Transverse colon (tissue), 4 donors: Measurements from ENCODE around the gene PPP1R7. TPM values are rescaled to one million over a fixed set of nuclear protein-coding genes. Genes with fewer than 3 reads are reported as not detected.

Experiments
- DNase-seq: peaks from one replicate; pipeline ENCODE4 v3.0.0-alpha.2; 2019
- H3K27ac ChIP-seq, 4 donors: fragments of 200-600 bp; sonication (generic); 2 replicates each; pipeline ENCODE4 v1.5.1; 2016 to 2018; ENCODE audit warnings: inconsistent platforms in 4 of 4
- H3K27me3 ChIP-seq: fragments of 200-600 bp; sonication (generic); 2 replicates; pipeline ENCODE4 v1.5.1; 2017; ENCODE audit warnings: inconsistent platforms
- H3K36me3 ChIP-seq, 4 donors: fragments of 200-600 bp; sonication (generic); 2 replicates each; pipeline ENCODE4 v1.5.1; 2017 to 2019; ENCODE audit warnings: inconsistent platforms in 4 of 4
- H3K4me1 ChIP-seq, 4 donors: fragments of 200-600 bp; sonication (generic); 2 replicates each; pipeline ENCODE4 v1.5.1; 2017 to 2020; ENCODE audit warnings: inconsistent platforms in 4 of 4
- H3K4me3 ChIP-seq, 4 donors: fragments of 200-600 bp; sonication (generic); 1 replicate in 1 of 4; 2 replicates in 3 of 4; pipeline versions ENCODE4 v1.5.1 to v1.6.1; 2017 to 2019; ENCODE audit warnings: inconsistent platforms in 4 of 4
- H3K9me3 ChIP-seq, 2 donors: fragments of 200-600 bp; sonication (generic); 2 replicates each; pipeline ENCODE4 v1.5.1; 2017 to 2019; ENCODE audit warnings: inconsistent platforms in 2 of 2
- EP300 ChIP-seq: sonication (generic); formaldehyde crosslinking; IDR thresholded peaks from one replicate; pipeline ENCODE4 v1.6.1; 2017; ENCODE audit warnings: antibody characterized with exemption, low read depth
- POLR2A ChIP-seq: fragments of 450-650 bp; IDR thresholded peaks from one replicate; pipeline ENCODE4 v1.6.1; 2016; ENCODE audit warnings: antibody characterized with exemption, mild to moderate bottlenecking, moderate library complexity
- POLR2AphosphoS5 ChIP-seq, 3 donors: sonication (generic); formaldehyde crosslinking; IDR thresholded peaks; one replicate each; pipeline ENCODE4 v1.6.1; 2016; ENCODE audit warnings: antibody characterized with exemption in 3 of 3
- WGBS, 2 donors: methylation state at CpG; one replicate each; pipeline ENCODE4 v1.1.5; 2018; ENCODE audit warnings: low coverage in 1 of 2; 5-methylcytosine and 5-hydroxymethylcytosine counted together
- in situ Hi-C, 4 donors: fragments of 200-750 bp; cut with MboI; loops; one replicate each; pipeline versions ENCODE4 v1.15.0 to v1.15.1; 2017; ENCODE audit warnings: low sequenced_read_pairs in 3 of 4, low pct_ligation_motif_present in 1 of 4, low pct_unique_long_range_greater_than_20kb in 1 of 4
- intact Hi-C: fragments of 100-400 bp; cut with DNase I; formaldehyde crosslinking; loops from one replicate; pipeline ENCODE4 v1.15.1; 2023; ENCODE audit warnings: low total_unique reads
- total RNA-seq, 4 donors: library from RNA; depleted of rRNA; stranded (reverse); fragments of >200 nt; gene quantifications; one replicate each; pipeline ENCODE4 v1.1.0, GENCODE V29; 2016
- TF ChIP-seq, protein P1 (sequence below), 5 experiments: fragments of 200-600 bp in 3 of 5; fragments of 450-650 bp in 2 of 5; sonication (generic) in 3 of 5; IDR thresholded peaks; 1 replicate in 2 of 5; 2 replicates in 3 of 5; pipeline ENCODE4 v1.5.1; 2016 to 2017; ENCODE audit warnings: antibody characterized with exemption in 5 of 5, inconsistent platforms in 3 of 5, mild to moderate bottlenecking in 2 of 5, moderate library complexity in 1 of 5

PPP1R7 gene
- total RNA-seq, 4 donors from 2014 or later, result 10.8 to 84.2 (median 46.5) TPM

DNA sequence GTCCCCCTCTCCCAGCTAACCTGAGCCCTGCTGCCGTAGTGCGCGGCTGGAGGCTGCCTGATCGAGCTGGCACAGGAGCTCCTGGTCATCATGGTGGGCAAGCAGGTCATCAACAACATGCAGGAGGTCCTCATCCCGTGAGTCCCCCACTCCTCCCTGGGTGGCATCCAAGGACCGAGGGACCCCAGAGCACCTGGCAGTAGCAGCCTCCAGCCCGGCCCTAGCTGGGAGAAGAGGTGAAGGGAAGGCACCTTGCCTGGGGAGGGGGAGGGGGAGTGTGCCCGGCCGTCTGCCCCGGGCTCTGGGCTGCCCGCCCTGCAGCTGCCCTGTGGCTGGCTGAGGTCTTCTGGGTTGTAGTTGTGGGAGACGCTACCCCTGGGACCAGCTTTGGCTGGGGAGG lies 64.5 kb downstream of the PPP1R7 start:
- whole genome bisulfite sequencing, 2 donors, result 82% methylated on average over 12 of the region's 12 CpGs; no CpG with 5 or more reads in 1 of the 2 donors
- no peak overlapping the region for H3K27ac ChIP-seq
- no peaks in the 10 kb centered on the region for H3K9me3 ChIP-seq
- DNase-seq, result no peak
- peaks cover 7 to 18% (median 11%) of the 10 kb centered on the region in 4 donors for H3K4me1 ChIP-seq
- H3K36me3 ChIP-seq, result no peaks in the 10 kb centered on the region
- no peak overlapping the region for H3K4me3 ChIP-seq
- TF ChIP-seq POLR2AphosphoS5 (IDR thresholded peaks at IDR 0.05) (no peak), POLR2A (no peak), EP300 (no peak)
- TF ChIP-seq, protein P1, sequence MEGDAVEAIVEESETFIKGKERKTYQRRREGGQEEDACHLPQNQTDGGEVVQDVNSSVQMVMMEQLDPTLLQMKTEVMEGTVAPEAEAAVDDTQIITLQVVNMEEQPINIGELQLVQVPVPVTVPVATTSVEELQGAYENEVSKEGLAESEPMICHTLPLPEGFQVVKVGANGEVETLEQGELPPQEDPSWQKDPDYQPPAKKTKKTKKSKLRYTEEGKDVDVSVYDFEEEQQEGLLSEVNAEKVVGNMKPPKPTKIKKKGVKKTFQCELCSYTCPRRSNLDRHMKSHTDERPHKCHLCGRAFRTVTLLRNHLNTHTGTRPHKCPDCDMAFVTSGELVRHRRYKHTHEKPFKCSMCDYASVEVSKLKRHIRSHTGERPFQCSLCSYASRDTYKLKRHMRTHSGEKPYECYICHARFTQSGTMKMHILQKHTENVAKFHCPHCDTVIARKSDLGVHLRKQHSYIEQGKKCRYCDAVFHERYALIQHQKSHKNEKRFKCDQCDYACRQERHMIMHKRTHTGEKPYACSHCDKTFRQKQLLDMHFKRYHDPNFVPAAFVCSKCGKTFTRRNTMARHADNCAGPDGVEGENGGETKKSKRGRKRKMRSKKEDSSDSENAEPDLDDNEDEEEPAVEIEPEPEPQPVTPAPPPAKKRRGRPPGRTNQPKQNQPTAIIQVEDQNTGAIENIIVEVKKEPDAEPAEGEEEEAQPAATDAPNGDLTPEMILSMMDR (IDR thresholded peaks at IDR 0.05), result no peak
- in situ Hi-C loops (no loop called here), intact Hi-C loops (no loop called here)
- no peaks in the 10 kb centered on the region for H3K27me3 ChIP-seq

DNA sequence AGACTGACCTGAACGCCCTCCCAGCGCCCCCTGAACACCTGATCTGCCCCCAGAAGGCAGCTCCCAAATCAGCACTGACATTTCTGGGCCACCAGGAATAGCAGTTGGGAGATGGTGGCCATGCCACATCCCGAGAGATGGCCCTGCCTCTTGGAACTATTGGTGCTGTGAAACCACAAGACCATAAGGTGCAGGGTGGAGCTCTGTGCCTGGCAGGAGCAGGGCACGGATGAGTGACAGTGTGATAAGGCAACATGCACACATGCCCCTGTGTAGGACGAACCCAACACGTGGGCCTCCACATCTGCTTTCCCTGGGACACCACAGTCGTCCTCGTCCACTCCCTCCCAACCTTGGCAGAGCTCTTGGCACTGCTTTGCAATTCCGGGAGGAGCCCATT lies 65.2 kb downstream of the PPP1R7 start:
- DNase-seq, result no peak
- intact Hi-C loops, result no loop called here
- H3K27ac ChIP-seq, result no peak overlapping the region
- H3K9me3 ChIP-seq, result no peaks in the 10 kb centered on the region
- in situ Hi-C loops, result no loop called here
- peaks cover 7 to 18% (median 11%) of the 10 kb centered on the region in 4 donors for H3K4me1 ChIP-seq
- TF ChIP-seq POLR2AphosphoS5 (IDR thresholded peaks at IDR 0.05) (no peak), POLR2A (no peak), EP300 (no peak)
- TF ChIP-seq, protein P1 (IDR thresholded peaks at IDR 0.05), result no peak
- no peaks in the 10 kb centered on the region for H3K36me3 ChIP-seq
- 47% methylated on average over 6 of the region's 9 CpGs; no CpG with 5 or more reads in 1 of the 2 donors for WGBS, 2 donors
- no peak overlapping the region for H3K4me3 ChIP-seq
- no peaks in the 10 kb centered on the region for H3K27me3 ChIP-seq

DNA sequence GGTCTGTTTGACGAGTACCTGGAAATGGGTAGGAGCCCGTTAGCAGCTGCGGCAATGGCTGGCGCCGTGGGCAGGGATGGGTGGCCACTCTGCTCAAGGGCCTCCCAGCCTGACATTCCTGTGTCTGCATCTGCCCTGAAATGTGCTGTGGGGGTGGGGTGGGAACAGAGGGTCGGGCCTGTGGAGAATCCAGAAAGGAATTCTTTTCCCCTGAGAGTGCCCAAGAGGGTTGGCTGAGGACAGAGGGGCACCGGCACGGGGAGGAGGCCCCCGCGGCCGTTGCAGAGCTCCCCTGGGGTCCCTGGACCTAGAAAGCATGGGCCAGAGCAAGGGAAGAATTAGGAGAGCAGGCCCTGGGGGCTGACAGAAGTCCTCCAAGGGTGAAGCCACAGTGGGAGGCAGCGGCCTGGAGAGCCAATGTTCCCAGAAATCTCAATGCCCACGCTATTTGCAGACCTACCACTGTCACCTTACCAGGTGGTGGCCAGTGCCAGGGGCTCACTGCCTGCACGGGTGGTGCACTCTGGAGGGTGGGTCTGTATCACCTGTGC lies 66.0 kb downstream of the PPP1R7 start:
- 0 to 54% methylated on average over 1 to 13 of the region's 14 CpGs for WGBS, 2 donors
- peak overlapping the region in 1 of 4 donors; percentile 83 for H3K27ac ChIP-seq
- peaks cover 7 to 18% (median 11%) of the 10 kb centered on the region in 4 donors for H3K4me1 ChIP-seq
- no peak for DNase-seq
- H3K4me3 ChIP-seq, result no peak overlapping the region
- H3K27me3 ChIP-seq, result no peaks in the 10 kb centered on the region
- in situ Hi-C loops, result no loop called here
- H3K36me3 ChIP-seq, result no peaks in the 10 kb centered on the region
- intact Hi-C loops, result no loop called here
- TF ChIP-seq, protein P1 (IDR thresholded peaks at IDR 0.05), result no peak
- no peak for TF ChIP-seq EP300
- TF ChIP-seq POLR2AphosphoS5 (IDR thresholded peaks at IDR 0.05), result no peak
- no peak for TF ChIP-seq POLR2A
- no peaks in the 10 kb centered on the region for H3K9me3 ChIP-seq

DNA sequence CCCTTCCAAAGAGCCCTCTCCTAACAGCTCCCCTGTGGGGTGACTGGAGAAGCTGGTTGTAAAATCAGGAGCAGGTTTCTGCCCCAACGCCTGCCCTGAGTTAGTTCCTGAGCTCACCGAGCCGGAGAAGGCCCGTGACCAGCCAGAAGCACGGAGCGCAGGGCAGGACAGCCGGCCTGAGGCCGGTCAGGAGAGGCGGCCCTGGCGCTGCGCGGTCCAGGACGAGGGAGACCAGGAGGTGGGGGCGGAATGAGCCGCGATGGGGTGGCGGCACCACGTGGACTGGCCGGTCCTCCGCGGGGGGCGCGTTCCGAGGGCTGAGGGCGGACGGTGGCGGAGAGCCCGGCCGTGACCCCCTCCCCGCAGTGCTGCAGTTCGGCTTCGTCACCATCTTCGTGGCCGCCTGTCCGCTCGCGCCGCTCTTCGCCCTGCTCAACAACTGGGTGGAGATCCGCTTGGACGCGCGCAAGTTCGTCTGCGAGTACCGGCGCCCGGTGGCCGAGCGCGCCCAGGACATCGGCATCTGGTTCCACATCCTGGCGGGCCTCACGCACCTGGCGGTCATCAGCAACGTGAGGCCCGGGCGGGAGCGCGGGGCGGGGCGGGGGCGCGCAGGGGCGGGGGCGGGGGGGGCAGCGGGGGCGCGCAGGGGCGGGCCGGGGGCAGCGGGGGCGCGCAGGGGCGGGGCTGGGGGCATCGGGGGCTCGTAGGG lies 67.2 kb downstream of the PPP1R7 start:
- in situ Hi-C loops, result no loop called here
- intact Hi-C loops, result no loop called here
- DNase-seq, result peak; percentile 68
- Histone ChIP-seq H3K9me3 (no peaks in the 10 kb centered on the region), H3K4me3 (peak overlapping the region in 3 of 4 donors; percentile 6 to 48 (median 46)), H3K36me3 (no peaks in the 10 kb centered on the region), H3K27ac (peak overlapping the region; percentile 80 to 85 (median 83)), H3K4me1 (peaks cover 7 to 18% (median 11%) of the 10 kb centered on the region in 4 donors), H3K27me3 (no peaks in the 10 kb centered on the region)
- TF ChIP-seq POLR2A (no peak), POLR2AphosphoS5 (IDR thresholded peaks at IDR 0.05) (peak in 2 of 3 donors; percentile 29 to 44), EP300 (no peak)
- TF ChIP-seq, protein P1 (IDR thresholded peaks at IDR 0.05), result peak in 1 of 5 experiments; percentile 27
- WGBS, 2 donors, result 1% methylated on average over 31 of the region's 77 CpGs; no CpG with 5 or more reads in 1 of the 2 donors
